Testis (tissue), 3 donors: ENCODE measurements around the gene NUCB1. TPM values are rescaled to one million over a fixed set of nuclear protein-coding genes. Genes with fewer than 3 reads are reported as not detected.
"Not testable (repeated sequence)": the region's sequence is repeated elsewhere in the genome, so short reads cannot be mapped to it uniquely, and the experiment has no call there.

Source experiments
- DNase-seq: peaks from one replicate; pipeline ENCODE4 v3.0.0-alpha.2; 2019
- H3K27ac ChIP-seq, 2 donors: fragments of 200-600 bp; sonication (generic); one replicate each; pipeline ENCODE4 v1.5.1; 2019
- H3K27me3 ChIP-seq: fragments of 200-600 bp; sonication (generic); one replicate; pipeline ENCODE4 v1.5.1; 2019
- H3K36me3 ChIP-seq: fragments of 200-600 bp; sonication (generic); one replicate; pipeline ENCODE4 v1.5.1; 2017; ENCODE audit warnings: low read depth; ENCODE audit errors: missing control alignments
- H3K4me1 ChIP-seq: fragments of 200-600 bp; sonication (generic); one replicate; pipeline ENCODE4 v1.5.1; 2019
- H3K4me3 ChIP-seq, 2 donors: fragments of 200-600 bp; sonication (generic); one replicate each; pipeline ENCODE4 v1.5.1; 2017 to 2019
- H3K9me3 ChIP-seq: fragments of 200-600 bp; sonication (generic); one replicate; pipeline ENCODE4 v1.5.1; 2017
- POLR2A ChIP-seq: fragments of 450-650 bp; IDR thresholded peaks from one replicate; pipeline ENCODE4 v1.6.1; 2017; ENCODE audit warnings: antibody characterized with exemption, mild to moderate bottlenecking, moderate library complexity
- WGBS, 2 donors: methylation state at CpG; one replicate each; pipeline ENCODE4 v1.1.5; 2018; 5-methylcytosine and 5-hydroxymethylcytosine counted together
- intact Hi-C: fragments of 100-400 bp; cut with DNase I; formaldehyde crosslinking; loops from one replicate; pipeline ENCODE4 v1.15.1; 2023; ENCODE audit warnings: low total_unique reads
- polyA plus RNA-seq: library from polyadenylated mRNA; stranded (reverse); fragments of 350-450 nt; fragmentation: Illumina TruSeq; extraction: RNeasy Lipid Tissue Mini Kit (QIAGEN cat#74804); gene quantifications from one replicate; pipeline ENCODE4 v1.2.3, GENCODE V29; 2014; ENCODE audit warnings: low read depth, low replicate concordance; ENCODE audit not compliant: insufficient read depth
- total RNA-seq, 2 donors: library from RNA; depleted of rRNA; stranded (reverse); fragments of >200 nt; gene quantifications; one replicate each; pipeline ENCODE4 v1.2.3, GENCODE V29; 2016
- TF ChIP-seq, protein P1 (sequence below), 3 experiments: fragments of 450-650 bp in 2 of 3; fragments of 200-600 bp in 1 of 3; sonication (generic) in 1 of 3; IDR thresholded peaks; one replicate each; pipeline ENCODE4 v1.5.1; 2016 to 2019; ENCODE audit warnings: antibody characterized with exemption in 3 of 3, mild to moderate bottlenecking in 2 of 3, moderate library complexity in 1 of 3

Gene NUCB1
- total and polyA plus RNA-seq, 3 donors from 2014 or later: 136 to 208 (median 139) TPM

DNA sequence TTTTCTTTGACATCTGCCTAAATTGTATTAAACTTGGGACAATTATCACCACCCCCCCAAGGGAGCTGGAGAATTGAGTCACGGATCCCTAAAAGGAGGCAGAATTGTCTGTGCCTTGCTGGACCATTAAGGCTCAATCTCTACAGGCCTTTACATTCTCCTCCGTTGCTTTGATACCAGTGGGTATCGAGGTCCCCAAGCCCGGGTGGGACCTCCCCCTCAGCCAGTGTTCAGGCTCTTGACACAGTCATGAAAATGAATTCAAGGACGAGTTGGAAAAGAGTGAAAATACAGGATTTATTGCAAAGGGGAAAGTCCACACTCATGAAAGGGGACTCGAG, 22.3 kb upstream of the NUCB1 start:
- peaks cover 24% of the 10 kb centered on the region for H3K4me1 ChIP-seq
- 74 to 88% methylated on average over 6 of the region's 6 CpGs for WGBS, 2 donors
- intact Hi-C loops: no loop called here

DNA sequence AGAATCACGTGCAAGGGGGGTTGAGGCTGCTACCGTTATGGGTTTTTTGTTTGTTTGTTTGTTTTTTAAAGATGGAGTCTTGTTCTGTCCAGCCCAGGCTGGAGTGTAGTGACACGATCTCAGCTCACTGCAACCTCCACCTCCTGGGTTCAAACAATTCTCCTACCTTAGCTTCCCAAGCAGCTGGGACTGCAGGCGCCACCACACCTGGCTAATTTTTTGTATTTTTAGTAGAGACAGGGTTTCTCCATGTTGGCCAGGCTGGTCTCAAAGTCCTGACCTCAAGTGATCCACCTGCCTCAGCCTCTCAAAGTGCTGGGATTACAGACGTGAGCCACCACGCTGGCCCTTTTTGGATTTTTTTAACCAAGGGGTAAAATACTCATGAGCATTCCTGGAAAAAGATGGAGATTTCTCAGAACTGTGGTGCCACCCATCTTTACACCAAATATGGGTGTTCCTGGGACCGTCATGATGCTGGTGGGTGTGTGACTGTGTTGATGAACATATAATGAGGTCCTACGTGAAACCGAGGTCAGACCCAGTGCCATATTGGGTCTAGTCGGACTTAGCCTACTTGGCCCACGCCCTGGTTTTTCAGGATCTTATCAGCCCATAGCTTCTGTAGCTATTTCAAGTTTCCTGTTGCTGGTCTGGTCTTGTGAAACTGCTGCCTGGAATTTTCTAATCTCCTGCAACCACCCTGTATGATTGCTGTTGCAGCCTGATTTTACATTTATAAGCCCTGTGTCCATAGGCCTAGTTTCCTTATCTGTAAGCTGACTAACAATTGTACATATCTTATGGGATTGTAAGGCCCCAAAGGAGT, 21.7 kb upstream of the NUCB1 start:
- intact Hi-C loops: no loop called here
- 66 to 70% methylated on average over 11 of the region's 11 CpGs for WGBS, 2 donors
- TF ChIP-seq POLR2A: no peak
- TF ChIP-seq, protein P1, sequence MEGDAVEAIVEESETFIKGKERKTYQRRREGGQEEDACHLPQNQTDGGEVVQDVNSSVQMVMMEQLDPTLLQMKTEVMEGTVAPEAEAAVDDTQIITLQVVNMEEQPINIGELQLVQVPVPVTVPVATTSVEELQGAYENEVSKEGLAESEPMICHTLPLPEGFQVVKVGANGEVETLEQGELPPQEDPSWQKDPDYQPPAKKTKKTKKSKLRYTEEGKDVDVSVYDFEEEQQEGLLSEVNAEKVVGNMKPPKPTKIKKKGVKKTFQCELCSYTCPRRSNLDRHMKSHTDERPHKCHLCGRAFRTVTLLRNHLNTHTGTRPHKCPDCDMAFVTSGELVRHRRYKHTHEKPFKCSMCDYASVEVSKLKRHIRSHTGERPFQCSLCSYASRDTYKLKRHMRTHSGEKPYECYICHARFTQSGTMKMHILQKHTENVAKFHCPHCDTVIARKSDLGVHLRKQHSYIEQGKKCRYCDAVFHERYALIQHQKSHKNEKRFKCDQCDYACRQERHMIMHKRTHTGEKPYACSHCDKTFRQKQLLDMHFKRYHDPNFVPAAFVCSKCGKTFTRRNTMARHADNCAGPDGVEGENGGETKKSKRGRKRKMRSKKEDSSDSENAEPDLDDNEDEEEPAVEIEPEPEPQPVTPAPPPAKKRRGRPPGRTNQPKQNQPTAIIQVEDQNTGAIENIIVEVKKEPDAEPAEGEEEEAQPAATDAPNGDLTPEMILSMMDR (IDR thresholded peaks at IDR 0.05): no peak
- Histone ChIP-seq H3K9me3 (no peaks in the 10 kb centered on the region), H3K4me3 (no peak overlapping the region), H3K36me3 (no peaks in the 10 kb centered on the region), H3K4me1 (peaks cover 24% of the 10 kb centered on the region), H3K27ac (peak overlapping the region in 1 of 2 donors; percentile 12), H3K27me3 (no peaks in the 10 kb centered on the region)
- peak; percentile 60 for DNase-seq

More for the DNA sequence above, 22.3 kb upstream of the NUCB1 start:
- no peaks in the 10 kb centered on the region for H3K9me3 ChIP-seq
- no peak overlapping the region for H3K4me3 ChIP-seq
- no peaks in the 10 kb centered on the region for H3K36me3 ChIP-seq
- TF ChIP-seq, protein P1 (IDR thresholded peaks at IDR 0.05): no peak
- TF ChIP-seq POLR2A: no peak
- H3K27ac ChIP-seq: peak overlapping the region in 1 of 2 donors; percentile 12
- H3K27me3 ChIP-seq: no peaks in the 10 kb centered on the region
- no peak for DNase-seq

DNA sequence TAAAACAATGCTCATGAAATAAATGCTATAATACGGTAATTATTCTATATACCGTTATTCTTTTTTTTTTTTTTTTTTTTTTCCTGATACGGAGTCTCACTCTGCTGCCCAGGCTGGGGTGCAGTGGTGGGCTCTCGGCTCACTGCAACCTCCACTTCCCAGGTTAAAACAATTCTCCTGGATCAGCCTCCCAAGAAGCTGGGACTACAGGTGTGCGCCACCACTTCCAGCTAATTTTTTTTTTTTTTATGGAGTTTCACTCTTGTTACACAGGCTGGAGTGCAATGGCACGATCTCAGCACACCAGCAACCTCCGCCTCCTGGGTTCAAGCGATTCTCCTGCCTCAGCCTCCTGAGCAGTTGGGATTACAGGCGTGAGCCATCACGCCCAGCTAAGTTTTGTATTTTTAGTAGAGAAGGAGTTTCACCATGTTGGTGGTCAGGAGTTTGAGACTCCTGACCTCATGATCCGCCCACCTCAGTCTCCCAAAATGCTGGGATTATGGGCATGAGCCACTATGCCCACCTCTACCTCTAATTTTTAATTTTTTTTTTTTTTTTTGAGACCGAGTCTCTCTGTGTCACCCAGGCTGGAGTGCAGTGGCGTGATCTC, 21.0 kb upstream of the NUCB1 start:
- no peak overlapping the region for H3K4me3 ChIP-seq
- H3K9me3 ChIP-seq: no peaks in the 10 kb centered on the region
- peaks cover 22% of the 10 kb centered on the region for H3K4me1 ChIP-seq
- TF ChIP-seq, protein P1 (IDR thresholded peaks at IDR 0.05): no peak
- no peak for TF ChIP-seq POLR2A
- no peaks in the 10 kb centered on the region for H3K36me3 ChIP-seq
- intact Hi-C loops: no loop called here
- WGBS, 2 donors: 91 to 92% methylated on average over 13 of the region's 13 CpGs
- no peaks in the 10 kb centered on the region for H3K27me3 ChIP-seq
- no peak for DNase-seq
- H3K27ac ChIP-seq: peak overlapping the region in 1 of 2 donors; percentile 12

DNA sequence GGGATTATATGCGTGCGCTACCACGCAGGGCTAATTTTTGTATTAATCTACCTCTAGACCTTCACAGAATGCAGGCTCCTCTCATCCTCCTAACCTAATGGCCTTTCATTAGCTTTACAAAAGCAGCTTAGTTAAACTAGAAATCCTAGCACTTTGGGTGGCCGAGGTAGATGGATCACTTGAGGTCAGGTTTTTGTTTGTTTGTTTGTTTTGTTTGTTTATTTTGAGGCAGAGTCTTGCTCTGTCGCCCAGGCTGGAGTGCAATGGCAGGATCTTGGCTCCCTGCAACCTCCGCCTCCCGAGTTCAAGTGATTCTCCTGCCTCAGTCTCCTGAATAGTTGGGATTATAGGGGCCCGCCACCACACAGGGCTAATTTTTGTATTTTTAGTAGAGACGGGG, 20.4 kb upstream of the NUCB1 start:
- H3K27ac ChIP-seq: not testable (repeated sequence)

DNA sequence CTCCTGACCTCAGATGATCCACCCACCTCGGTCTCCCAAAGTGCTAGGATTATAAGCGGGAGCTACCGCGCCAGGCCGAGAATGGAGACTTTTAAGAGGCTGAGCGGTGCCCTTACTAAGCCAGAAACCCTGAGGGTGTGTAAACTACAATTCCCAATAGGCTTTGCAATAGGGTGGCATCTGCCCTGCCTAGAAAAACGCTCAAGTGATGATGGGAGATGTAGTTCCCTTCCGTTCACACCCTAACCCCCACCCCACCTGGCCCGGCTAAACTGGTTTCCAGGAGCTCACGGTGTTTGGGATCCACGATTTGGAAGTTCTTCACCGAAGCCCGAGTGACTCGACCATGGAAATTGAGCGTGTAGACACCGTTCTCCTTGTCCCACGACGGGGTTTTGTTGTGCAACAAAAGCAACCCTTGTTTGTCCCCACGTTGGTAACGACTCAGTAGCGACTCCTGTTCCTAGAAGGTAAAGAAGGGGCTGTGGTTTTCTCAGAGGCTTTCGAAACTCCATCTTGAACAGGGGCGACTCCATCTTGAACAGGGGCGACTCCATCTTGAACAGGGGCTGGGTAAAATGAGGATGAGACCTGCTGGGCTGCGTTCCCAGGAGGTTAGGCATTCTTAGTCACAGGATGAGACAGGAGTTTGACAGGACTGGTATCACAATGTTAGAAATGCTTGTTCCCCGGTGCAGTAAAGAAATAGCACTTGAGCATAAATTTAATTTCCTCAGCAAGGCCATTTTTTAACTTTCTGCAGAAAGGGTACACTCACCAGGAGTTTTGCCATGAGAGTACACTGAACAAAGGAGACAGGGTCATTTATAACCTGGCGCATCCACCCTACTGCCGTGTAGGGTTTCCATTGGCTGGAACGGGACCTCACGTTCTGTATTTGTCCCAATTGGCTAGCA, 18.1 kb upstream of the NUCB1 start:
- intact Hi-C loops: no loop called here
- TF ChIP-seq POLR2A: no peak
- TF ChIP-seq, protein P1 (IDR thresholded peaks at IDR 0.05): no peak
- Histone ChIP-seq H3K36me3 (no peaks in the 10 kb centered on the region), H3K4me1 (peaks cover 8% of the 10 kb centered on the region), H3K4me3 (no peak overlapping the region), H3K27me3 (no peaks in the 10 kb centered on the region), H3K27ac (no peak overlapping the region), H3K9me3 (no peaks in the 10 kb centered on the region)
- 63 to 73% methylated on average over 29 to 30 of the region's 30 CpGs for WGBS, 2 donors
- no peak for DNase-seq

More for the DNA sequence above, 20.4 kb upstream of the NUCB1 start:
- H3K4me3 ChIP-seq, DNase-seq, H3K9me3 ChIP-seq, H3K27me3 ChIP-seq, intact Hi-C loops, H3K36me3 ChIP-seq: not testable (repeated sequence)
- H3K4me1 ChIP-seq: peaks cover 22% of the 10 kb centered on the region
- WGBS, 2 donors: 84 to 91% methylated on average over 9 of the region's 9 CpGs
